Measurements from ENCODE around the gene LASP1. TPM values are rescaled to one million over a fixed set of nuclear protein-coding genes. Genes with fewer than 3 reads are reported as not detected.

LASP1 gene
- total and polyA plus RNA-seq, 2 of the 4 experiments (the other 2 are of a cell fraction) = 79.8 to 262 TPM

DNA sequence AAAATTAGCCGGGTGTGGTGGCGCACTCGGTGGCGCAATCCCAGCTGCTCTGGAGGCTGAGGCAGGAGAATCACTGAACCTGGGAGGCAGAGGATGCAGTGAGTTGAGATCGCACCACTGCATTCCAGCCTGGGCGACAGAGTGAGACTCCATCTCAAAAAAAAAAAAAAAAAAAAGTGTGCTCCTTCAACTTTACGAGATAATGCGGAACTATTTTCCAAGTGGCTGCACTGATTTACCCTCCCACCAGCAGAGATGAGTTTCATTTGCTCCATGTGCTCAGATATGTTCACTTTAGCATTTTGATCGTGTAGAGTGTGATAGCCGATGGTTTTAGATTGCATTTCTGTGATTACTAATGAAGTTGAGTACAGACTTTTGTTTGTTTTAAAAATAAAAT is 35.5 kb downstream of the LASP1 start (continued):
- TF ChIP-seq, protein P1, sequence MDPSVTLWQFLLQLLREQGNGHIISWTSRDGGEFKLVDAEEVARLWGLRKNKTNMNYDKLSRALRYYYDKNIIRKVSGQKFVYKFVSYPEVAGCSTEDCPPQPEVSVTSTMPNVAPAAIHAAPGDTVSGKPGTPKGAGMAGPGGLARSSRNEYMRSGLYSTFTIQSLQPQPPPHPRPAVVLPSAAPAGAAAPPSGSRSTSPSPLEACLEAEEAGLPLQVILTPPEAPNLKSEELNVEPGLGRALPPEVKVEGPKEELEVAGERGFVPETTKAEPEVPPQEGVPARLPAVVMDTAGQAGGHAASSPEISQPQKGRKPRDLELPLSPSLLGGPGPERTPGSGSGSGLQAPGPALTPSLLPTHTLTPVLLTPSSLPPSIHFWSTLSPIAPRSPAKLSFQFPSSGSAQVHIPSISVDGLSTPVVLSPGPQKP (IDR thresholded peaks at IDR 0.05; ENCODE audit: borderline replicate concordance, low read depth, low read length) = no peak
- TF ChIP-seq MAFK (IDR thresholded peaks at IDR 0.05; ENCODE audit: low read depth, low read length) = no peak

DNA sequence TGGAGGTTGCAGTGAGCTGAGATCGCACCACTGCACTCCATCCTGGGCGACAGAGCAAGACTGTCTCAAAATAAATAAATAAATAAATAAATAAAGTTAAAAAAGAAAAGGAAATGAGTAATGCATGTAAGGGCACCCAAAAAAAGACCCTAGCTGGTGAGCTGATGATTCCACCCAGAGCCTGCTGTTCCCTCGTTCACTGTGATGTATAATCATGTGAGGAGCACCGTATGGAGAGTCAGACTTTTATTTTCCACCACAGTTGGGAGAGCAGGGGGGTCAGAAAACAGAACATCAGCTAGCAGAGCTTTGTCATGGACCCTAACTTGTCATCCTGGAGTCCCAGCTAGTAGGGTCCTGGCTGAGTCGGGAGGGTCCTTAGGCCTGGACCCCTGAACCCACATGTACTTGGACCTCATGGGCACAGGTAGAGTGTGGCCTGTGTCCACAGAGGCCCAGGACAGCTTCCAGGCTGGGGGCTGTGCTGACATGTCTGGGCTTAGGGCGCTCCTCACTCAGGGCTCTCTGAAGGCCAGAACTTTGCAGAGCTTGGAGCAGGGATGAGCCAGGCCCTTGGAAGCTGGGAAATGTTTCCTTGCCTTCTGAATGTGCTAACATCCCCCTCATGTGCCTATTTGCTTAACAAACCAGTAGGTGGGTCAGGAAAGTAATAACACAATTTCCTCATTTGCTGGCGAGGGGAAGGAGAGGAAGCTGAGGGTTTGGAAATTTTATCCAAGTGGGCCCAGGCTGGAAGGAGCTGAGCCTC is 36.8 kb downstream of the LASP1 start:
- no peaks in the 10 kb centered on the region for H3K9me3 ChIP-seq (ENCODE audit: control insufficient read depth, insufficient read depth, low read length)
- DNase-seq (no peak), ATAC-seq (ENCODE audit: low read depth) (peak; percentile 48)
- no peak overlapping the region for H2AK9ac ChIP-seq (replicated peaks; ENCODE audit: low read depth, low read length, poor library complexity)
- H2BK15ac ChIP-seq (ENCODE audit: low read depth, low read length) = no peak overlapping the region
- H3K36me3 ChIP-seq (ENCODE audit: control insufficient read depth, insufficient read depth, low read length) = peaks cover 59% of the 10 kb centered on the region
- H4K91ac ChIP-seq (ENCODE audit: insufficient read depth, low read depth, low read length) = no peak overlapping the region
- no peak overlapping the region for H2AFZ ChIP-seq (replicated peaks; ENCODE audit: low read length, poor library complexity)
- no peak overlapping the region for H3K4me2 ChIP-seq (ENCODE audit: low read depth, low read length)
- H4K8ac ChIP-seq (ENCODE audit: low read depth in 2 of 2, low read length in 2 of 2) = peak overlapping the region in 1 of 2 experiments; percentile 9; a peak in 2 of 4 replicates
- H3K4ac ChIP-seq (ENCODE audit: low read depth, low read length) = peak overlapping the region; percentile 11; the same call in 1 of the 2 replicates
- WGBS, 2 experiments (ENCODE audit: extremely low coverage in 2 of 2, insufficient read length in 1 of 2) = 100% methylated on average over 1 of the region's 7 CpGs; no CpG with 5 or more reads in 1 of the 2 experiments
- no TSS peak for BruUV-seq (replicated peaks)
- H3K23ac ChIP-seq (ENCODE audit: low read depth, low read length) = no peak overlapping the region; the same call in 1 of the 2 replicates
- no peak overlapping the region for H3K18ac ChIP-seq (ENCODE audit: low read depth, low read length)
- H3K9me1 ChIP-seq (ENCODE audit: insufficient read depth, low read length) = peaks cover 40% of the 10 kb centered on the region
- intact Hi-C loops (cut with micrococcal nuclease) = no loop called here
- in situ Hi-C loops (cut with MboI; ENCODE audit: low sequenced_read_pairs) = no loop called here
- H4K20me1 ChIP-seq (ENCODE audit: insufficient read depth, low read length) = peaks cover 95% of the 10 kb centered on the region
- H3K14ac ChIP-seq (replicated peaks; ENCODE audit: low read depth, low read length) = peak overlapping the region; percentile 76
- H3K79me1 ChIP-seq (ENCODE audit: low read depth in 1 of 2, low read length in 2 of 2) = peaks cover 38 to 89% of the 10 kb centered on the region in 2 experiments
- H2BK5ac ChIP-seq (ENCODE audit: low read depth, low read length, poor library complexity, severe bottlenecking) = peak overlapping the region; percentile 64
- no peak overlapping the region for H2BK20ac ChIP-seq (ENCODE audit: low read depth, low read length)
- no peaks in the 10 kb centered on the region for H3K27me3 ChIP-seq (ENCODE audit: control insufficient read depth, insufficient read depth, low read length)
- 0 out of 2 replicates have a peak overlapping the region, but pooled peaks have one; percentile 29 for H3K9ac ChIP-seq (ENCODE audit: low read depth, low read length)
- H4K5ac ChIP-seq (ENCODE audit: low read depth, low read length) = no peak overlapping the region
- dilution Hi-C loops (cut with HindIII; ENCODE audit: low sequenced_read_pairs, unreplicated experiment) = no loop called here
- no peak overlapping the region; the same call in 1 of the 2 replicates for H2AK5ac ChIP-seq (ENCODE audit: low read depth, low read length)
- H2BK120ac ChIP-seq (ENCODE audit: low read depth, low read length) = no peak overlapping the region
- no peak overlapping the region for H3K56ac ChIP-seq (ENCODE audit: extremely low read depth, insufficient read depth, low read length)
- H3K27ac ChIP-seq (ENCODE audit: insufficient read depth, low read length) = peak overlapping the region; percentile 20; the same call in 1 of the 2 replicates
- ChIA-PET CTCF (interaction anchor here (0.5 kb wide), 1 partner anchor 174 kb away, joined by 4 read pairs; no protein-coding TSS in a partner anchor), POLR2A (ENCODE audit: unreplicated experiment) (no interaction called here)
- H3K4me3 ChIP-seq (ENCODE audit: insufficient read depth, low read depth, low read length) = no peak overlapping the region
- H3K4me1 ChIP-seq (ENCODE audit: control insufficient read depth, insufficient read depth, low read length) = peaks cover 6% of the 10 kb centered on the region
- no peak for TF ChIP-seq NFE2L2 (IDR thresholded peaks at IDR 0.05; ENCODE audit: low read depth, low read length)
- TF ChIP-seq, protein P2, sequence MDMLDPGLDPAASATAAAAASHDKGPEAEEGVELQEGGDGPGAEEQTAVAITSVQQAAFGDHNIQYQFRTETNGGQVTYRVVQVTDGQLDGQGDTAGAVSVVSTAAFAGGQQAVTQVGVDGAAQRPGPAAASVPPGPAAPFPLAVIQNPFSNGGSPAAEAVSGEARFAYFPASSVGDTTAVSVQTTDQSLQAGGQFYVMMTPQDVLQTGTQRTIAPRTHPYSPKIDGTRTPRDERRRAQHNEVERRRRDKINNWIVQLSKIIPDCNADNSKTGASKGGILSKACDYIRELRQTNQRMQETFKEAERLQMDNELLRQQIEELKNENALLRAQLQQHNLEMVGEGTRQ (IDR thresholded peaks at IDR 0.05; ENCODE audit: low read depth, low read length) = no peak
- TF ChIP-seq CEBPB (IDR thresholded peaks at IDR 0.05; ENCODE audit: low read depth, low read length) = no peak
- no peak for TF ChIP-seq MXI1 (IDR thresholded peaks at IDR 0.05; ENCODE audit: borderline replicate concordance, low read depth, low read length)
- TF ChIP-seq POLR2A (IDR thresholded peaks at IDR 0.05; ENCODE audit: low read depth, low read length) = no peak
- TF ChIP-seq SMC3 (IDR thresholded peaks at IDR 0.05; ENCODE audit: low read depth, low read length) = no peak
- no peak for TF ChIP-seq RCOR1 (IDR thresholded peaks at IDR 0.05; ENCODE audit: insufficient replicate concordance, low read length)
- TF ChIP-seq, protein P1 (IDR thresholded peaks at IDR 0.05; ENCODE audit: borderline replicate concordance, low read depth, low read length) = no peak
- TF ChIP-seq MAFK (IDR thresholded peaks at IDR 0.05; ENCODE audit: low read depth, low read length) = no peak
- no peak for TF ChIP-seq BHLHE40 (IDR thresholded peaks at IDR 0.05; ENCODE audit: low read depth, low read length)
- no peak for TF ChIP-seq MAZ (IDR thresholded peaks at IDR 0.05; ENCODE audit: borderline replicate concordance, low read depth, low read length)
- no peak for TF ChIP-seq RAD21 (IDR thresholded peaks at IDR 0.05; ENCODE audit: low read length)

Measured in IMR-90 (cell line).